Bronchial epithelial cell (primary cell): ENCODE results near the gene TMEM248. TPM values are rescaled to one million over a fixed set of nuclear protein-coding genes. Genes with fewer than 3 reads are reported as not detected.
"Not testable (repeated sequence)": the region's sequence is repeated elsewhere in the genome, so short reads cannot be mapped to it uniquely, and the experiment has no call there.

Experiments used
- DNase-seq: peaks from one replicate; pipeline ENCODE4 v3.0.0-alpha.2; 2010; ENCODE audit warnings: low read depth
- FAIRE-seq: peaks from 2 replicates; lab custom pipeline; 2011; peaks lifted over from hg19 to GRCh38; lab: Jason Lieb, UNC
- H3K27me3 ChIP-seq: 2 replicates; pipeline ENCODE4 v1.5.1; 2011; ENCODE audit warnings: low read length; ENCODE audit not compliant: control insufficient read depth, insufficient read depth
- H3K36me3 ChIP-seq: 2 replicates; pipeline ENCODE4 v1.5.1; 2011; ENCODE audit warnings: low read length; ENCODE audit not compliant: control insufficient read depth, insufficient read depth
- H3K4me3 ChIP-seq: 2 replicates; pipeline ENCODE4 v1.5.1; 2011; ENCODE audit warnings: mild to moderate bottlenecking, low read depth, low read length, control low read depth
- total RNA-seq: library from RNA; depleted of rRNA; stranded (reverse); fragments of >200 nt; gene quantifications from 2 replicates; pipeline ENCODE4 v1.2.1, GENCODE V29; 2014
- TF ChIP-seq, protein P1 (sequence below): IDR thresholded peaks from 2 replicates; pipeline ENCODE4 v1.5.1; 2011; ENCODE audit warnings: mild to moderate bottlenecking, moderate library complexity, low read length, control low read depth, inconsistent platforms; ENCODE audit not compliant: insufficient read depth, severe bottlenecking

TMEM248 gene
- total RNA-seq, 1 donor from 2014 or later: 45.3 TPM

- DNase-seq: no peak
- H3K4me3 ChIP-seq: no peak overlapping the region
- H3K27me3 ChIP-seq: no peaks in the 10 kb centered on the region
- TF ChIP-seq, protein P1, sequence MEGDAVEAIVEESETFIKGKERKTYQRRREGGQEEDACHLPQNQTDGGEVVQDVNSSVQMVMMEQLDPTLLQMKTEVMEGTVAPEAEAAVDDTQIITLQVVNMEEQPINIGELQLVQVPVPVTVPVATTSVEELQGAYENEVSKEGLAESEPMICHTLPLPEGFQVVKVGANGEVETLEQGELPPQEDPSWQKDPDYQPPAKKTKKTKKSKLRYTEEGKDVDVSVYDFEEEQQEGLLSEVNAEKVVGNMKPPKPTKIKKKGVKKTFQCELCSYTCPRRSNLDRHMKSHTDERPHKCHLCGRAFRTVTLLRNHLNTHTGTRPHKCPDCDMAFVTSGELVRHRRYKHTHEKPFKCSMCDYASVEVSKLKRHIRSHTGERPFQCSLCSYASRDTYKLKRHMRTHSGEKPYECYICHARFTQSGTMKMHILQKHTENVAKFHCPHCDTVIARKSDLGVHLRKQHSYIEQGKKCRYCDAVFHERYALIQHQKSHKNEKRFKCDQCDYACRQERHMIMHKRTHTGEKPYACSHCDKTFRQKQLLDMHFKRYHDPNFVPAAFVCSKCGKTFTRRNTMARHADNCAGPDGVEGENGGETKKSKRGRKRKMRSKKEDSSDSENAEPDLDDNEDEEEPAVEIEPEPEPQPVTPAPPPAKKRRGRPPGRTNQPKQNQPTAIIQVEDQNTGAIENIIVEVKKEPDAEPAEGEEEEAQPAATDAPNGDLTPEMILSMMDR: no peak
- FAIRE-seq: no peak
- no peaks in the 10 kb centered on the region for H3K36me3 ChIP-seq
Observed at GRCh38 chr7:66967029-66967428, 46.0 kb downstream of the TMEM248 start.

DNA sequence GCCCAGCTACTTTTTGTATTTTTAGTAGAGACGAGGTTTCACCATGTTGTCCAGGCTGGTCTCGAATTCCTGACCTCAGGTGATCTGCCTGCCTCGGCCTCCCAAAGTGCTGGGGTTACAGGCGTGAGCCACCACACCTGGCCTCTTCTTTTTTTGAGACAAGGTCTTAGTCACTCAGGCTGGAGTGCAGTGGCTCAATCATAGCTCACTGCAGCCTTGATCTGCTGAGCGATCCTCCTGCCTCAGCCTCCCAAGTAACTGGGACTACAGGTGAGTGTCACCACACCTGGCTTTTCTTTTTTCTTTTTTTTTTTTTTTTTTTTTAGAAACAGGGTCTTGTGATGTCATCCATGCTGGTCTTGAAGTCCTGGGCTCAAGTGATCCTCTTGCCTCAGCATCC lies 48.0 kb downstream of the TMEM248 start:
- FAIRE-seq, DNase-seq, H3K27me3 ChIP-seq: not testable (repeated sequence)

GRCh38 chr7:66970310-66970709 lies 49.3 kb downstream of the TMEM248 start:
- H3K36me3 ChIP-seq: no peaks in the 10 kb centered on the region
- TF ChIP-seq, protein P1: no peak
- no peak for DNase-seq
- H3K4me3 ChIP-seq: no peak overlapping the region
- FAIRE-seq: no peak
- H3K27me3 ChIP-seq: no peaks in the 10 kb centered on the region

More for the DNA sequence above, 48.0 kb downstream of the TMEM248 start:
- H3K4me3 ChIP-seq, H3K36me3 ChIP-seq: not testable (repeated sequence)

DNA sequence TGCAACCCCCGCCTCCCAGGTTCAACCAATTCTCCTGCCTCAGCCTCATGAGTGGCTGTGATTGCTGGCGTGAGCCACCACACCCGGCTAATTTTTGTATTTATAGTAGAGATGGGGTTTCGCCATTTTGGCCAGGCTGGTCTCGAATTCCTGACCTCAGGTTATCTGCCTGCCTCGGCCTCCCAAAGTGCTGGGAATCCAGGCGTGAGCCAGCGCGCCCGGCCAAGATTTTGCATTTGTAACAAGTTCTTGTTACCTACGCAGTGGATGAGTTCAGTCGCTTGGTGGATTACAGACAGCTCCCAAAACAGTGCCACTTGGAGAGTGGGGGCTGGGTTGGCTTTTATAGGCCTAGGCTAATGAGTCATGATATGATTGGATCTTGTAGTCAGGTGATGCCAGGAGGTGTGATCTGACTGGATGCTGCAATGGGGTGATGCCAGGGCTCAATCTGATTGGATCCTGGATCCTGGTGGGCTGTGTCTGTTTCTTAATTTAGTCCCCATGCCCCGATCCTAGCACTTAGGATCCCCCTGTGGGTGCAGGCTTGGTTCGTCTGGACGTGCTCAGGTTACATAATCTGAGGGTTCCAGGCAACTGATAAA lies 54.1 kb downstream of the TMEM248 start:
- Histone ChIP-seq H3K4me3 (no peak overlapping the region), H3K27me3 (no peaks in the 10 kb centered on the region), H3K36me3 (no peaks in the 10 kb centered on the region)
- TF ChIP-seq, protein P1: no peak
- FAIRE-seq (peak; percentile 7), DNase-seq (no peak)

DNA sequence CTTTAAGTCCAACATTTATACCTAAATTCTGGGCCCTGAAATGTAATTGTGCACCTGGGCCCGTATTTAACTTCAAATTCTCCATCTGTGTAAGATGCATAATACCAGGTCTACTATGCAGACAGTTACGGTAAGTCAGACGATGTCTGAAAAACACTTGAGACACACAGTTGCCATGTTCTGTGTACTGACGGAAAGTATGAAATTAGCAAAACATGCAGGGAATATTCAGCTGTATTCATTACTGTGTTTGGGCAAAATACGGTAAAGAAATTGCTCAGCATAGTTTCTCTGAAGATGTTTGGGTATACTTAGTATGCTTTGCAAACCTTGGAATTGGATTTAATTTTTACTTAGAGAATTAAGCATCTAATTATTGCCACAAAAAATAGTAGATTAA lies 57.3 kb downstream of the TMEM248 start:
- DNase-seq, H3K36me3 ChIP-seq, H3K27me3 ChIP-seq, H3K4me3 ChIP-seq: not testable (repeated sequence)
- peak; percentile 36 for FAIRE-seq

- not testable (repeated sequence) for H3K36me3 ChIP-seq, H3K4me3 ChIP-seq, DNase-seq, H3K27me3 ChIP-seq, FAIRE-seq
Observed at GRCh38 chr7:66979013-66979412, 58.0 kb downstream of the TMEM248 start.

DNA sequence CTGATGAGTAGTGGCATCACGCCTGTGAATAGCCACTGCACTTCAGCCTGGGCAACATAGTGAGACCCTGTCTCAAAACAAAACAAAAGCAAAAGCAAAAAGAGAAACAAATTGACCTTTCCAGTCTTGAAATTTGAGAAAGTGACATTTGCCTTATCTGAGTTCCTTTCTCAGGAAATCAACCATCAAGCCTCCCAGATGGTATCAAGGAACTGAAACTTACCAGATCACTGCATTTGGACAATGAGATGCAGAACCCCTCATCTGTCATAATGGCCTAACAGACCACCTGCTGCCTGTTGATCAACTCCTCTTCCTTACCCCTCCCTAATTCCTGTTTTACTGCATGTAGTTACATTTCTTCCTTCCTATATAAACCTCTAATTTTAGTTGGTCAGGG lies 59.3 kb downstream of the TMEM248 start:
- not testable (repeated sequence) for H3K27me3 ChIP-seq, H3K36me3 ChIP-seq, DNase-seq, H3K4me3 ChIP-seq
- peak; percentile 93 for FAIRE-seq

DNA sequence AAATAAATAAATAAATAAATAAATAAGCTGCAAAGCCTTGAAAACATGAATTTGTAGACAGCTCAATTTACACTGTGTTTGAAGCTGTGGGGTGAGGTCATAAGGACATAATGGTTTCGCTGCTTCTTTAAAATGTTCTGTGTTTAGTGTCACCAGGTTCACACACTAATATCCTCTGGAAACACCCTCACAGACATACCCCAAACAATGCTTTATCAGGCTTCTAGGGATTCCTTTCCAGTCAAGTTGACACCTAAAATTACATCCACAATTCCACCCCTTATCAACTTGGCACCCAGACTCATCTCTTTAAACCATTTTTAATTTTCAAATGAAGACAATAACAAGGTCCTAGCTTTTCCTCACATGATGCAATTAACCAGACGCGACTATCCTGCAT lies 68.5 kb downstream of the TMEM248 start:
- not testable (repeated sequence) for H3K4me3 ChIP-seq, H3K27me3 ChIP-seq, DNase-seq, H3K36me3 ChIP-seq
- FAIRE-seq: peak; percentile 40

DNA sequence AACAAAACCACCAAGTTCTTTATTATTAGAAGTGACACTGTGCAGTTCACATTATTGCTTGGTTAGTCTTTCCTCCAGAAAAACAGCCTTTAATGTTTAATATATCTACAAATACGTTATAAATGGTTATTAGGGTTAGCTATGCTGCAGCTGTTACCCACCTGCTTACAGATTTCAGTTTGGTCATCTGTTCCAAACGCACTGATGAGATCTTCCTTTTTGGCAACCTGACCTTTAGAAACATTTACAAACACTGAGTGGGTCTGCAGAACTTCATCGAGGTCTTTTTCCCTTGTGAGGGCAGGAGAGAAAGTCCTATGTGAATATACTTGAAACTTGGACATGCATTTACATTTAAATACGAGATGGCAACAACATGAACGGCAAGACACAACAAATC lies 73.0 kb downstream of the TMEM248 start:
- not testable (repeated sequence) for H3K36me3 ChIP-seq, FAIRE-seq, DNase-seq, H3K27me3 ChIP-seq
- peak overlapping the region; percentile 74 for H3K4me3 ChIP-seq
